D341Med (cell line): ENCODE measurements around the gene CCDC15.
"Not testable (repeated sequence)": the region's sequence is repeated elsewhere in the genome, so short reads cannot be mapped to it uniquely, and the experiment has no call there.

Source experiments
- DNase-seq: peaks from one replicate; pipeline ENCODE4 v3.0.0; 2012; ENCODE audit warnings: low spot score

Gene CCDC15

DNA sequence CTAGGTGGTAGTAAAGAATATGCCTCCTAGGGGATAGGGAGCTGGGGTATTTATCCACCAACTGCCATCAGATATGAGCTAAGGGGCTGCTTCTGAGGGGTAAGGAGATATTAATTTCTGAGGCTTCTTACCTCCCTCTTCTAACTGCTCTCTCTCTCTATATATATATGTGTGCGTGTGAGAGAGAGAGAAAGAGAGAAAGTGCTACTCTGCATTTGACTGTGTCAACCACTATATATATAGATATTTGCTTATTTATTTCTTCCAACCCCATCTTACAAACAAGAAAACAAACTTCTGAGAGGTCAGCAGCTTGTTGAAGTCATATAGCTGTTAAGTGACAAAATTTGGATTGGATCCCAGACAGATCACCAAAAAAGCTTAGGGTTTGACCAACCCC lies 12.3 kb upstream of the CCDC15 start:
- no peak for DNase-seq

DNA sequence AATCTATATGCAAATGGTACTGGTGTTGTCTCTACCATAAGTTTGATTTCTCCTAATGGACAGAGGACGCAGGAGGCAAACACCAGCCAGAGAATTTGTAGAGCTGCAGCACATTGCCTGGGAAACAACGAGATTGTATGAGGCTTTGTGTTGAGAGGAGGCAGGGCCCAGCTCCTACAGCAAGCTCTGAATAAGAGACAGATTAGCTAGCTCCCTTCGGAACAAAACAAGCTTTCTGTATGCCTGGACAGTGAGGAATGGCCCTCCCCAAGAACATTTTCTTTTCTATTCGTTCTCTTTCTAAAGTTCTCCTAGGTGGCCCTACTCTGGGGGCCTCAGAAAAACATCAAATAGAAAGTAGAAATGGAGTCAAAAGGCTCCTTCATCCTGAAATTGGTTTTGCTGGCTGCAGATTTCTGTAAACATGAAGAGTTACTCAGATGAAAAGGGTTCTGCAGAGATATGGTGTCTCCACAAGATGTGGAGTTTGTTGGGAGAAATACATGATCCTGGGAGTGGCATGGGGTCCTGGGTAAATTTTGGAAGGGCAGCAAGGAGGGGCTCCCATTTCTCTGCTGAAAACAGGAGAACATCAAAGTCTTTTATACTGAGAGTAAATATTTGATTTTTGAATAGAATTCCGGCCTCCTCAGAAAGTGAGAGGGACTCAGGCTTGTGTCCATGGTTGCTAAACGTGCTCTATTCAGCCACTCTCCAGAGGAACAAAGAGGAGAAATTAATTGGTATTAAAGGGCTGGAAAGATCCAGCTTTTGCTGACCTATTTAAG lies 11.3 kb upstream of the CCDC15 start:
- DNase-seq: no peak

DNA sequence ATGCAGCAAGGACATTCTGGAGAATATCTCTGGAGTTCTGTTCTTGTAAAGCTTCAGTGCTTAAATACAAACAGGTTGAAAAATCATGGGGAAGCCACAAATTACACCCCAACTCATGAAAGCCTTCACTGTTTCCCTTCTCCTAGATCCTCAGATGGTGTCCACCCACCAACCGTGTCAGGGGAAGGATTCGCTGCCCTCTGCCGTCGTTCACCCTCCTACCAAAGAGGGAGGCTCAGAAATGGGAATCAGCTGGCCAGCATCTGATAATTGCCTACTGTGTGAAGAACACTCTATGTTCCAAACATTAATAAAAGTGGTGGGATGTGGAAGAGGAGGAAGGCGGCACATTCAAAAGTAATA lies 10.8 kb upstream of the CCDC15 start:
- DNase-seq: no peak

DNA sequence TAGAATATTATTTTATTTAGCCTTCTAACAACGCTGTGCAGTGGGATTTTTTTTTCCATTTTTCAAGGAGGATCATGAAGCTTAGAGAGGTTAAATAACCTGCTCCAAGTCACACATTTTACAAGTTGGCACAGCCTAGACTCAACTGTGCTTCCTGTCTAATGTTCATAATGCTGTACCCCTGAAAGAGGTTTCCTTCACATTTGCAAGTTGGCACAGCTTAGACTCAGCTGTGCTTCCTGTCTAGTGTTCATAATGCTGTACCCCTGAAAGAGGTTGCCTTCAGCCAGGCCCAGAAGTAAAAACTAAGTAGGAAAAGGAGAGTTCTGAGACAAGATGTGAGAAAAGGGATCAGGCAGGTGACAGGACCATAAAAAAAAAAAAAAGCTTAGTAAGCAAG lies 10.3 kb upstream of the CCDC15 start:
- no peak for DNase-seq

DNA sequence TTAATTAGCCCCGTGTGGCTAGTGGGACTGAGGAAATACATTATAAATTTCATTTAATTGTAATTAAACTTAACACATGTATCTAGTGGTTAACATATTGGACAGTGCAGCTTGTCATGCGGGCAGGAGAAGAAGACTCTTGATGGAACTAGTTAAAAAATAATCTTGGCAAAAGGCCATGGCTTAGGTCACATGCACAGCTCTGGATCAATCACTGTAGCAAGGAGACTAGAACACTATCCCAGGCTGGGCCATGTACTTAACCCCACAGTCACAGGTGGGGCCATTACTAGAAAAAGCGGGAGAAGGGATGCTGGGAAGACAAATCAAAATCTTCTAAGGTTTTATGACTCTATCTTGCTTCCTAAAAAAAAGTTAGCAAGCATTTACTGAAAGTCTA lies 9.4 kb upstream of the CCDC15 start:
- DNase-seq: no peak

DNA sequence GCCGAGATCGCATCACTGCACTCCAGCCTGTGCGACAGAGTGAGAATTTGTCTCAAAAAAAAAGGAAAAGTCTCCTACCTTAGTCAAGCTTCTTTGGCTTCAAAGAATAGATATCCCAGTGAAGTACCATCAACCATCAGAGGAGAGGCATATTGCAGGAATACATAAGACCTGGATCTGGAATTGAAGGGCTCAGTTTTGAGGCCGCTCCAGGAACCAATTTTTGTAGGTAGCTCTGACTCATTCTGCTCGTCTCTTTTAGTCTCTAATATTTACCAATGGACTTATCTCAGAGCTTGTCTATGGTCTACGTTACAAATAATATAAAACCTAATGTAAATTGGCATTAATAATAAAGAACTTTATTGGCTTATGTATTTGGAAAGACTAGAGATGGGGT lies 8.2 kb upstream of the CCDC15 start:
- DNase-seq: no peak

DNA sequence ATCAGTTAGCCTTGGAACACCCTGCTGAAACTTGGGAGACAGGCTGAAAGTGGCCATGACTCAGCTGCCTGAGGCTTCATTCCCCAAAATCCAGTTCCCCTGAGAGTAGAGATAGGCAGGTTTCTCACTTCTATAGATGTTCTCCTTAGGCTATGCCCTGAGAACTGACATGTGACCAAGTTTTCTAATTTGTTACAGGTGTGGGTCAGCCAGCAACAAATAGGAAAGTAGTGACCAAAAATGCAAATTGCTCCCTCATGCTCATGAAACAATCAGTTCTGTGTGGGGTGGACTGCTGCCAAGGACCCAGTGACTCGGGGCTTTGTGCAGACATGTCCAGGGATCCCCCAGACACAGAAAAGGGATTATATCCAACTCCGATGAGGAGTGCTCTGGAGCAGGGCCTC lies 7.3 kb upstream of the CCDC15 start:
- DNase-seq: no peak

DNA sequence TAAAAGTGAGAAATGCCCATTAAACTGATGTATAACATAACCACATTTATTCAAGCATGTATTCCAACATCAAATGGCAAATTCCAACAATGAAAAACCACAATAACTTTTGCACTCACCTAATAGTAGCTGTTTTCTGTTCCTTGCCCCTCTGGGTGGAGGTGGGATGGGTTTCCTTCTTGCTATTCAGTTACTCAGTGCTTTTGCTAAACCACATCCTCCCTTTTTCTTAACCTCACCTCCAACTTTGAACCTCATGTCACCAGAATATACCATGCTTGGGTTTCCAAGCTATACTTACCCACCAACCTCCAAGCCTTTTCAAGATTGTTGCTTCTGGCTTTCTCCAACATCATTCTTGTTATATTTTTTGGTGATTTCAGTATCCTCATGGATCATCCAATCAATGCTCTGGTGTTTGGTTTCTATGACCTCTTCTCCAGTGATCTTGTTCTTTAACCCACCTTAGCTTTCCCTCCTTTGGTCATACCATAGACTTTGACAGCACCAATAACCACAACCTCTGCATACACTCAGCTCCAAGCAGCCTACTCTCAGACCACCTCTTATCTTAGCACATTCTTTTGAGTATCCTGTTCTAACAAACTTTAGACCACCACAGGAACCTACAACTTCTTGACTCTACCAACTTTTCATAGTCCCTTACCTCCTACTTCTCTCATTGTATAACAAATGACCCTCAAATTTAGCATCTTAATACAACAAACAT lies 3.2 kb upstream of the CCDC15 start:
- DNase-seq: no peak

DNA sequence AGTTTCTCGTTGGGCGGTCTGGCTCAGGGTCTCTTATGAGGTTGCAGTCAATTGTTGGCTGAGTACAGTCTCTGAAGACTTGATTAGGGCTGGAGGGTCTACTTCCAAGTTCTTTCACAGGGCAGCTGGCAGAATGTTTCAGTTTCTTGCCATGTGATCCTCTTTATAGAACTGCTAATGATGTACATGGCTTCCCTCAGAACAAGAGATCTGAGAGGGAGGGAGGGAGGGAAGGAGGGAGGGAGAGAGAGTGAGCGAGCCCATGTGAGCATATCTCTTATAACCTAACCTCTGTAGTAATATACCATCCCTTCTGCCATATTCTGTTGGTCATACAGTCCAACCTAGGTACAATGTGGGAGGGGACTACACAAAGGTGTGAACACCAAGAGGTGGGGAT lies 2.7 kb upstream of the CCDC15 start:
- no peak for DNase-seq

DNA sequence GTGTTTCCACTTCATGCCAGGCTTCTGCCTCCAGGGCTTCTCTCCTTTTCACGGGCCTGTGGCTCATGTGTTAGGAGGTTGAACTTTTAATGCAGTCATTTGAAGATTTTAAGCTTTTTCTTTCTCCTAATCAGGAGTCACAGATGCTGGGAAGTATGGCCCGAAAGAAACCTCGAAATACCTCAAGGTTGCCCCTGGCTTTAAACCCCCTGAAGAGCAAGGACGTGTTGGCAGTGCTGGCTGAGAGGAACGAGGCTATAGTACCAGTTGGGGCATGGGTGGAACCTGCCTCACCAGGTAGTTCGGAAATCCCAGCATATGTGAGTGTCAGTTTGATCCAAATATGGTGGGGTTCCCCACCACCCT lies 571 bp downstream of the CCDC15 start:
- no peak for DNase-seq

DNA sequence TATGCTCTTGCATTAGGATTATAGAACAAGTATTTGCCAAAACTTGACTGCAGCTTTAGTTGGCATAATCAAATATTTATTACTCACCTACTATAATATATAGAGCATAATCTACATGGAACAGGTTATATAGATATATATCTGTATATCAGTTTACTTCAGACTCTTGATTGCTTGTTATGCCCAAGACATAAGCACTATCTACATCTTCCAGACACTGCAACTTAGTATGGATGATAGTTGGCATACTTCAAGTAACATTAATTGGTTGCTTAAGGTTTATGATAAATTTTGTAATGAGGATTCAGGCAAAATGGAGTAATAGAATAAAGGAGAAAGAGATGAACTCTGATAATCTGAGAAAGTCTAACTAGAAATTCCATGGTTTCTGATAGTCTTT lies 1.0 kb downstream of the CCDC15 start:
- no peak for DNase-seq

DNA sequence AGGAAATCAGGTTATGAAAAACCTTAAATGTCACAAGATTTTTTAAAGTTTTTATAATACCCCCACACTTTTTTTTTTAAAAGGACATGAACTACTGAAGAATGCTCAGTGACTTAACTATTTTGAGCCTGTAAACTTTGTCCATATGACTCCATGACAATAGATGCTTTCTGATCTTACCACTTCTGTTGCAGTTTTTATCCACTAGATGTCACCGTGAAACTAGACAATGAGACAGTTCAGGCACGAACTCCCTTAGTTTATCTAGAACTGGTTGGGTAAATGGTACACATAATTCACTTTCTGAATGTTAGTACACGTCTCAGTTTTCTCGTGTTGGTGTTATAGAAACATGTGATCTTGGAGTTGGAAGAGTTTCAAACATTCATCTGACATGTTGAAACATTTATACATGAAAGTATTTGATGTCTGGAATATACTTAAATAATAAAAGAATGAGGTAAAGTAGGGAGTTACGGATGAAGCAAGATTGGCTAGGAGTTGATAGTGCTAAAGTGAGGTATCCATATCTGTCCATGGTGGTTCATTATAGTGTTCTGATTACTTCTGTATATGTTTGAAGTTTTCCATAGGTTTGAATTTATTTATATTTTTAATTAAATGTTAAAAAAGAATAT lies 8.1 kb downstream of the CCDC15 start:
- peak; percentile 51 for DNase-seq

DNA sequence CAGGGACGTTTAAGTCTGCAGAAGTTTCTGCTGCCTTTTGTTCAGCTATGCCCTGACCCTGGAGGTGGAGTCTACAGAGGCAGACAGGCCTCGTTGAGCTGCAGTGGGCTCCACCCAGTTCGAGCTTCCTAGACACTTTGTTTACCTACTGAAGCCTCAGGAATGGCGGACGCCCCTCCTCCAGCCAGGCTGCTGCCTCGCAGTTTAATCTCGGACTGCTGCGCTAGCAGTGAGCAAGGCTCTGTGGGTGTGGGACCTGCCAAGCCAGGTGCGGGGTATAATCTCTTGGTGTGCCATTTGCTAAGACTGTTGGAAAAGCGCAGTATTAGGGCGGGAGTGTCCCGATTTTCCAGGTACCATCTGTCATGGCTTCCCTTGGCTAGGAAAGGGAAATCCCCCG lies 14.2 kb downstream of the CCDC15 start:
- DNase-seq: not testable (repeated sequence)

DNA sequence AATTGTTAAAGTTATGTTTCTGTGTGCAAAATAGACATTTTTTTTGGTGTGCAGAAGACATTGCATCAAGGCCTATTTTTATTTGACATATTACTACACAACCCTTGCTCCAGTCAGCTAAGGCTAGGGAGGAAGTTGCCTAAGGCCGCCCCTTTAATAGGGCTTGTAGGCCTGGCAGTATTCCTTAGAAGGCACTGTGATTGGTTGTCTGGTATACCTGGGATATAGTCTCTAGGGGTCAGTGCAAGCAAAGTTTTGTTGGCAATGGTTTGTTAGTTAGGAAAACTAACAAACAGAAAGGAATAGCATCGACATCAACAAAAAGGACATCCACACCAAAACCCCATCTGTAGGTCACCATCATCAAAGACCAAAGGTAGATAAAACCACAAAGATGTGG lies 16.9 kb downstream of the CCDC15 start:
- DNase-seq: no peak

DNA sequence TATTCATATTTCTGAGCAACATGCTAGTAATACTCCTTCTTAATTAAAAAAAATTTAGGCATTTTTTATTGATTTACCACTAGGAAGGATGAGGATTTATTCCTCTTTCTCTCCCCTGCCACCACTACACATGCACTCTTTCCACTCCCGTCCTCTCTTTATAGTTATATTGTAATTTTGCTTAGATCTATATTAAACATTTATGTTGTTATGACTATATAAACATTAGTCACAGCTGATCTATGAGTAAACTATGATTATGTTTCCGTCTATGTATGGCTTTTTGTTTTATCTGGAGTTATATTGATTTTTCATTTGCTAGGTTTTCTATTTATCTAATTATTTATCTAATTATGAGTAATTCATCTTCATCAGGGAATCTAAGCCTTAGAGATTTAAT lies 17.8 kb downstream of the CCDC15 start:
- no peak for DNase-seq

DNA sequence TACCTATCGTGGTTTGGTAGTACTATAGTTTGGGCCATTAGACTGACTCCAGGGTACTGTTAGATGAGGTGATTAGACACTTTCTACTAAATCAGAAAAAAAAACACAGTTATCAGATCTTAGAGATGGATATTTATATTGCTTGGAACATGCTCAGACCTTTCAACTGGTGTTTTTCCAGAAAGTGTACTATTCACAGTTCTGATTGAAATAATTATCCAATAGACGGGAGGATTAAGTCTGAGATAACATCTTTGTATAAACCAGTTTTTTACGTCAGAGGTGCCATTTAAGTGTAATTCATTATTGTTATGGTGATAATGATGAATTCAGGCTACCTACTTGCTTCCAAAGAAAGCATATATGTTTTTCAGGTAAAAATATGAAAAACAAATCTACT lies 22.5 kb downstream of the CCDC15 start:
- DNase-seq: no peak

DNA sequence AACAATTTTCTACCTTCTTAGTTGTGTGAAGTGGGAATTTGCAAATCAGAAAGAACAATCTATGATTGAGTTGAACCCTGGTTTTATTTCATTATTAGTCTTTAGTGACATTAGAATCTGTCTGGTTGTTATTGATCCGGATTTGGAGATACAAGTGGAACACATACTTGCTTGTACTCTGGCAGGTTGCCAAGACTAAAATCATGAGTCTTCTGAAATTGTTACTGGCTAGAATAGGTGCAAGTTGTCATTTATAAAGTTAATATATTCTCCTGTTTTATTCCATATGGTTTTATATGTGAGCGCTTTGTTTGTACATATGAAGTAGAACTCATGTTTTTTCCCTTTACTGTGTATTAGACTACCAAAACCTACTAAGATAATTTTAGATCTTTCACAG lies 23.0 kb downstream of the CCDC15 start:
- no peak for DNase-seq

DNA sequence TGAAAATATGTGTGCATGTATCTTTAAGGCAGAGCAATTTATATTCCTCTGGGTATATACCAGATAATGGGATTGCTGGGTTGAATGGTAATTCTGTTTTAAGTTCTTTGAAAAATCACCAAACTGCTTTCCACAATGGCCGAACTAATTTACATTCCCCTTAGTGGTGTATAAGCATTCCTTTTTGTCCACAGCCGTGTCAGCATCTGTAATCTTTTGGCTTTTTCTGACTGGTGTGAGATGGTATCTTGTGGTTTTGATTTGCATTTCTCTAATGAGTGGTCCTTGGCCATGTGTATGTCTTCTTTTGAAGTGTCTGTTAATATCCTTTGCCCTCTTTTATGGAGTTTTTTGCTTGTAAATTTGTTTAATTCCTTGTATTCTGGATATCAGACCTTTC lies 24.3 kb downstream of the CCDC15 start:
- DNase-seq: no peak

DNA sequence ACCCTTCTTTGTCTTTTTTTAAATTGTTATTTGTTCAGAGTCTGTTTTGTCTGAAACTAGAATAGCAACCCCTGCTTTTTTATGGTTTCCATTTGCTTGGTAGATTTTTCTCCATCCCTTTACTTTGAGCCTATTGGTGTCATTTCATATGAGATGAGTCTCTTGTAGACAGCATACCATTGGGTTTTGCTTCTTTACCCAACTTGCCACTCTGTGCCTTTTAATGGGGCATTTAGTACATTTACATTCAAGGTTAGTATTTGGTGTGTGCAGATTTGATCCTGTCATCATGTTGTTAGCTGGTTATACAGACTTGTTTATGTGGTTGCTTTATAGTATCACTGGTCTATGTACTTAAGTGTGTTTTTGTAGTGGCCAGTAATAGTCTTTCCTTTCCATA lies 28.0 kb downstream of the CCDC15 start:
- DNase-seq: no peak

DNA sequence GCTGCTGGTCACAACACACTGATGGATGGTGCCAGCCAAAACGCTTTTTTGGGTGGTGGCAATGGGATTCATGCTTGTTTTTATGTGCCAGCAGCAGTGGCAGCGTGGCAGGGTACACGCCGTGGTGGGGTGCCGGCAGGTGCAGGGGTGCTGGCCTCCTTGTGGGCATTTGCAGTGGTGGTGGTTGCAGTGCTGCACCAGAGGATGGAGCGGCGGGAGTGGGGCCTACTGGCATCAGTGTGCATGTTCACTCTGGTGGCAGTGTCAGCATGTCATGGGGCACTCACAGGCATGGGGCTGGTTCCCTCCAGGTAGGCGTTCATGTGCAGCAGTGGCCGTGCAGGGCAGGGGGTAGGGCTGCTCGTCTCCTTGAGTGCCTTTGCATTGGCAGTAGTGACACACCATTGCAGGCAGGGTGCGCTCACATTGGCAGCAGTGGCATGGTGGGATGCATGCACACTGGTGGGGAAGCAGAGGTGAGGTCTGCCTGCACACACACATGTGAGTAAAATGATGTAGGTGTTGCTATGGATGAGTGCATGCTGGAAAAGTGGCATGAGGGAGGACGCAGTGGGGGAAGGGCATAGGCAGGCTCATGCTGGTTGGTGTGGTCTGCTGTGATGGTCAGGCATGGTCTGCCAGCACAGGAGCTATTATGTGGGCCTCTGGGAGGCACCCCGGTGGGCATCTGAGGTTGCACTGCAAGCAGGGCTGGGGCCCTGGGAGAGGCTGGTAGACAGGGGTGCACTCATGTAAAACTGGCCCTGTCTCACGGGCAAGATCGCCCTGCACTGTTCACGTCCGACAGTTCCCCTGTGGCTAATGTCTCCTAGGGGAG lies 29.9 kb downstream of the CCDC15 start:
- peak; percentile 15 for DNase-seq

DNA sequence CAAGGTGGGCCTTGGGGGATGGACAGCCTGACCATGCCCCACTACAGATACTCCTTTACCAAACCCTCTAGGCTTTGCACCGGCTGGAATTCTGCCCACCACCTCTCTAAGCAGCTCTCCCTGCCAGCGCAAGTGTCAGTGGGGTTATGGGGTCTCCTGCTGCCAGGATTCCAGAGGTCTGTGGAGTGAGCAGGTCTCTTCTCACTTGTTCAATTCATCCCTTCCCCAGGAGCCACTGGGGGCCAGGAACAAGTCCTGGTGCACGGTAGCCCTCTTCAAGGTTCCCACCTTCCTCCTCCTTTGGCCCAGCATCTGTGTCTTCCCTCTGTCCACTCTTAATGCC lies 30.5 kb downstream of the CCDC15 start:
- no peak for DNase-seq

DNA sequence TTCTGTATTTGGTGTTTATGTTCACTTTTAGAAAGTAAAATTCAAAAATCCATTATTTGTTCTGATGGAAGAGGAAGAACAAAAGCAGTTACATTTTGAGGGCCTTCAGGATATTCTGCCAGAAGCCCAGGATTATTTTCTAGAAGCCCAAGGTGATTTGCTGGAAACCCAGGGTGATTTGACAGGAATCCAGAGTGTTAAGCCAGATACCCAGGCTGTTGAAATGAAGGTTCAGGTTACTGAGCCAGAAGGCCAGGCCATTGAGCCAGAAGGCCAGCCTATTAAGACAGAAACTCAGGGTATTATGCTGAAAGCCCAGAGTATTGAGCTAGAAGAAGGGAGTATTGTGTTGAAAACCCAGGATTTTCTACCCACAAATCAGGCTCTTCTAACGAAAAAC lies 33.1 kb downstream of the CCDC15 start:
- no peak for DNase-seq

DNA sequence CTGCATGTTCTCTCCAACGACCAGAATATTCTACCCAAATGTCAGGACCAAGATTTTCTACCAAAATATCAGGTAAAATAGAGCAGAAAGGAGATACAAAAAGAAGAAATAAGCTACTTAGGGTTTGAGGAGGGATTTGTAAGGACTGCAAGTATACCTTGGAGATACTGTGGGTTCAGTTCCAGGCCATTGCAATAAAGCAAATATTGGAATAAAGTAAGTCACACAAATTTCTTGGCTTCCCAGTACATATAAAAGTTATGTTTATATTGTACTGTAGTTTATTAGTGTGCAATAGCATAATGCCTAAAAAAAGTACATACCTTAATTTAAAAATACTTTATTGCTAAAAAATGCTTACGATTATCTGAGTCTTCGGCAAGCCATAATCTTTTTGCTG lies 34.1 kb downstream of the CCDC15 start:
- no peak for DNase-seq
